GM12891 (cell line): ENCODE measurements around the gene PTPRG.
A peak's percentile ranks its signal among the peaks of the same experiment; 100 is the strongest.

ENCODE experiments used
- DNase-seq: peaks from one replicate; pipeline ENCODE4 v3.0.0; 2011; ENCODE audit warnings: low spot score; ENCODE audit not compliant: insufficient read length
- FAIRE-seq: peaks from 2 replicates; lab custom pipeline; 2011; peaks lifted over from hg19 to GRCh38; lab: Jason Lieb, UNC
- PAX5 ChIP-seq: IDR thresholded peaks from 2 replicates; pipeline ENCODE4 v1.6.1; 2011; ENCODE audit warnings: low read length, moderate library complexity, mild to moderate bottlenecking; ENCODE audit not compliant: insufficient read depth, severe bottlenecking
- POLR2A ChIP-seq: IDR thresholded peaks from 2 replicates; pipeline ENCODE4 v1.6.1; 2011; ENCODE audit warnings: low read depth, low read length, control low read depth
- POLR2AphosphoS5 ChIP-seq: IDR thresholded peaks from 2 replicates; pipeline ENCODE4 v1.6.1; 2011; ENCODE audit warnings: low read depth, low read length, control low read depth
- POU2F2 ChIP-seq: IDR thresholded peaks from 2 replicates; pipeline ENCODE4 v1.6.1; 2011; ENCODE audit warnings: low read depth, mild to moderate bottlenecking, control low read depth, low read length, moderate library complexity
- SPI1 ChIP-seq: IDR thresholded peaks from 2 replicates; pipeline ENCODE4 v1.6.1; 2011; ENCODE audit warnings: low read depth, low read length, control low read depth
- TAF1 ChIP-seq: IDR thresholded peaks from 2 replicates; pipeline ENCODE4 v1.6.1; 2011; ENCODE audit warnings: low read depth, low read length, control low read depth

The PTPRG gene

GRCh38 chr3:62164196-62164595 is 602.8 kb downstream of the PTPRG start:
- FAIRE-seq = no peak
- DNase-seq = no peak
- no peak for TF ChIP-seq TAF1
- TF ChIP-seq POLR2AphosphoS5 = no peak
- no peak for TF ChIP-seq POLR2A
- no peak for TF ChIP-seq SPI1
- no peak for TF ChIP-seq PAX5
- TF ChIP-seq POU2F2 = no peak

- no peak for TF ChIP-seq PAX5
- TF ChIP-seq POU2F2 = no peak
- TF ChIP-seq POLR2A = no peak
- TF ChIP-seq SPI1 = no peak
- no peak for TF ChIP-seq POLR2AphosphoS5
- no peak for TF ChIP-seq TAF1
- DNase-seq = no peak
- FAIRE-seq = no peak
Observed at GRCh38 chr3:62164746-62165145, 603.4 kb downstream of the PTPRG start.

- FAIRE-seq (no peak), DNase-seq (no peak)
- TF ChIP-seq PAX5 = no peak
- no peak for TF ChIP-seq POLR2AphosphoS5
- no peak for TF ChIP-seq POU2F2
- no peak for TF ChIP-seq TAF1
- TF ChIP-seq SPI1 = no peak
- TF ChIP-seq POLR2A = no peak
Observed at GRCh38 chr3:62167566-62168262, 606.3 kb downstream of the PTPRG start.

GRCh38 chr3:62168356-62168755 is 607.0 kb downstream of the PTPRG start:
- no peak for TF ChIP-seq POU2F2
- DNase-seq (no peak), FAIRE-seq (no peak)

- FAIRE-seq (no peak), DNase-seq (no peak)
- 0 out of 2 replicates have a peak, but pooled peaks have one; percentile 20 for TF ChIP-seq SPI1
- TF ChIP-seq POLR2AphosphoS5 = no peak
Observed at GRCh38 chr3:62169906-62170660, 608.7 kb downstream of the PTPRG start.

GRCh38 chr3:62171789-62172188 is 610.4 kb downstream of the PTPRG start:
- FAIRE-seq (no peak), DNase-seq (no peak)
- TF ChIP-seq POLR2A = no peak
- TF ChIP-seq PAX5 = no peak

- FAIRE-seq (no peak), DNase-seq (no peak)
- TF ChIP-seq POLR2A (no peak), PAX5 (no peak), POU2F2 (no peak), TAF1 (no peak), SPI1 (no peak), POLR2AphosphoS5 (no peak)
Observed at GRCh38 chr3:62172199-62172598, 610.8 kb downstream of the PTPRG start.

- DNase-seq = no peak
- no peak for FAIRE-seq
- no peak for TF ChIP-seq POLR2A
- no peak for TF ChIP-seq SPI1
- no peak for TF ChIP-seq POU2F2
- TF ChIP-seq POLR2AphosphoS5 = no peak
Observed at GRCh38 chr3:62173939-62174515, 612.7 kb downstream of the PTPRG start.

GRCh38 chr3:62175161-62175560 is 613.8 kb downstream of the PTPRG start:
- no peak for TF ChIP-seq SPI1
- no peak for TF ChIP-seq PAX5
- no peak for TF ChIP-seq TAF1
- TF ChIP-seq POLR2A = no peak
- TF ChIP-seq POU2F2 = no peak
- TF ChIP-seq POLR2AphosphoS5 = no peak
- DNase-seq (no peak), FAIRE-seq (no peak)

GRCh38 chr3:62178032-62178431 is 616.7 kb downstream of the PTPRG start:
- DNase-seq (no peak), FAIRE-seq (no peak)
- TF ChIP-seq POLR2A (no peak), TAF1 (no peak), POU2F2 (no peak), POLR2AphosphoS5 (no peak), PAX5 (no peak), SPI1 (no peak)

GRCh38 chr3:62178739-62179600 is 617.6 kb downstream of the PTPRG start:
- no peak for FAIRE-seq
- no peak for DNase-seq

More at GRCh38 chr3:62178739-62179600, 617.6 kb downstream of the PTPRG start:
- TF ChIP-seq SPI1 = peak; percentile 87
- TF ChIP-seq PAX5 = no peak
